PC-9 (cell line): ENCODE data around the gene HELZ2. TPM values are rescaled to one million over a fixed set of nuclear protein-coding genes. Genes with fewer than 3 reads are reported as not detected.

ENCODE experiments used
- BruUV-seq: library from RNA; stranded (reverse); fragments of 400-500 nt; replicated peaks from 2 replicates; lab custom pipeline; 2021; lab: Mats Ljungman, UMichigan
- CTCF ChIA-PET: fragments of 300-600 bp; sonication (Branson Sonifier 250); formaldehyde crosslinking; loops from one replicate; lab custom pipeline; 2022; ENCODE audit warnings: antibody characterized with exemption; lab: Charles Lee
- POLR2A ChIA-PET: fragments of 300-600 bp; sonication (Branson Sonifier 250); formaldehyde crosslinking; loops from one replicate; lab custom pipeline; 2022; ENCODE audit warnings: antibody characterized with exemption; ENCODE audit not compliant: unreplicated experiment; lab: Charles Lee
- DNase-seq, 2 experiments: peaks; one replicate each; pipeline versions ENCODE4 v3.0.0 to v3.0.0-alpha.2; 2015 to 2022; ENCODE audit warnings: mixed read lengths in 1 of 2
- H2AFZ ChIP-seq: fragments of 200-600 bp; sonication (generic); 2 replicates; pipeline ENCODE4 v1.8.1; 2017; ENCODE audit warnings: antibody characterized with exemption
- H3F3A ChIP-seq: fragments of 200-600 bp; sonication (generic); 2 replicates; pipeline ENCODE4 v1.8.1; 2017; ENCODE audit warnings: antibody characterized with exemption, mild to moderate bottlenecking, low read depth; ENCODE audit not compliant: insufficient read depth
- H3K27ac ChIP-seq: fragments of 200-600 bp; sonication (generic); 2 replicates; pipeline ENCODE4 v1.6.1; 2016; ENCODE audit warnings: mixed run types
- H3K27me3 ChIP-seq: fragments of 200-600 bp; sonication (generic); 2 replicates; pipeline ENCODE4 v1.6.1; 2016; ENCODE audit warnings: low read depth, mixed run types; ENCODE audit not compliant: insufficient read depth
- H3K36me3 ChIP-seq: fragments of 200-600 bp; sonication (generic); 2 replicates; pipeline ENCODE4 v1.6.1; 2016; ENCODE audit warnings: low read depth, mixed run types
- H3K4me1 ChIP-seq: fragments of 200-600 bp; sonication (generic); replicated peaks from 2 replicates; pipeline ENCODE4 v1.6.1; 2016; ENCODE audit warnings: mixed run types; ENCODE audit not compliant: insufficient read depth
- H3K4me2 ChIP-seq: fragments of 200-600 bp; sonication (generic); 2 replicates; pipeline ENCODE4 v1.6.1; 2017; ENCODE audit warnings: mixed run types
- H3K4me3 ChIP-seq: fragments of 200-600 bp; sonication (generic); 2 replicates; pipeline ENCODE4 v1.6.1; 2016; ENCODE audit warnings: mixed run types
- H3K79me2 ChIP-seq: fragments of 200-600 bp; sonication (generic); 2 replicates; pipeline ENCODE4 v1.6.1; 2017; ENCODE audit warnings: low read depth, mixed run types
- H3K9me2 ChIP-seq: fragments of 200-600 bp; sonication (generic); 2 replicates; pipeline ENCODE4 v1.8.1; 2017; ENCODE audit warnings: mild to moderate bottlenecking; ENCODE audit not compliant: insufficient read depth
- H3K9me3 ChIP-seq: fragments of 200-600 bp; sonication (generic); 2 replicates; pipeline ENCODE4 v1.8.1; 2016; ENCODE audit warnings: low read depth; ENCODE audit not compliant: insufficient read depth
- H4K20me1 ChIP-seq: fragments of 200-600 bp; sonication (generic); 2 replicates; pipeline ENCODE4 v1.8.1; 2017; ENCODE audit not compliant: insufficient read depth
- CTCF ChIP-seq: fragments of 200-600 bp; sonication (generic); conservative IDR thresholded peaks from 2 replicates; pipeline ENCODE4 v1.6.1; 2017; ENCODE audit warnings: mixed run types, antibody characterized with exemption, mild to moderate bottlenecking, moderate library complexity
- EZH2 ChIP-seq: fragments of 200-600 bp; sonication (generic); IDR thresholded peaks from 2 replicates; pipeline ENCODE4 v1.8.0; 2017; ENCODE audit warnings: antibody characterized with exemption, low read depth
- intact Hi-C: fragments of 100-400 bp; cut with micrococcal nuclease; formaldehyde crosslinking; loops from one replicate; pipeline ENCODE4 v1.10.0; 2022; ENCODE audit not compliant: unreplicated experiment
- total RNA-seq: library from RNA; stranded (reverse); gene quantifications from 2 replicates; pipeline ENCODE4 v1.2.3, GENCODE V29; 2021

HELZ2 gene
- total RNA-seq, 1 experiment from 2014 or later = 33.7 TPM

- intact Hi-C loops = no loop called here
- no TSS peak for BruUV-seq
- CTCF ChIA-PET = no interaction called here
Measured at GRCh38 chr20:63542696-63543095, 31.3 kb downstream of the HELZ2 start.

GRCh38 chr20:63542031-63542559 lies 31.9 kb downstream of the HELZ2 start:
- Histone ChIP-seq H3K27me3 (no peaks in the 10 kb centered on the region), H3K27ac (peak overlapping the region; percentile 28), H3K4me1 (peaks cover 66% of the 10 kb centered on the region), H4K20me1 (no peaks in the 10 kb centered on the region), H3K9me3 (no peaks in the 10 kb centered on the region), H2AFZ (no peak overlapping the region), H3K79me2 (no peaks in the 10 kb centered on the region), H3K4me3 (peak overlapping the region; percentile 48), H3K9me2 (no peaks in the 10 kb centered on the region), H3K36me3 (no peaks in the 10 kb centered on the region), H3F3A (peaks cover 33% of the 10 kb centered on the region; the same call in 1 of the 2 replicates), H3K4me2 (peak overlapping the region; percentile 97)
- CTCF ChIA-PET = no interaction called here
- TSS peak; percentile 40 for BruUV-seq
- POLR2A ChIA-PET = interaction anchor here (0.6 kb wide), 2 partner anchors 169 to 521 kb away, joined by 4 to 11 read pairs; partner anchors contain the start of gene TCEA2
- peak; percentile 63 for DNase-seq
- intact Hi-C loops = no loop called here
- TF ChIP-seq CTCF = no peak
- TF ChIP-seq EZH2 = no peak

More at GRCh38 chr20:63542696-63543095, 31.3 kb downstream of the HELZ2 start:
- peak overlapping the region; percentile 97 for H3K4me2 ChIP-seq
- H3K27ac ChIP-seq = no peak overlapping the region; the same call in 1 of the 2 replicates
- no peaks in the 10 kb centered on the region for H4K20me1 ChIP-seq
- no peaks in the 10 kb centered on the region for H3K27me3 ChIP-seq
- no peaks in the 10 kb centered on the region for H3K9me2 ChIP-seq
- no peaks in the 10 kb centered on the region for H3K9me3 ChIP-seq
- no peak for DNase-seq
- TF ChIP-seq CTCF = no peak
- no peak for TF ChIP-seq EZH2
- H2AFZ ChIP-seq = no peak overlapping the region
- H3K36me3 ChIP-seq = no peaks in the 10 kb centered on the region
- H3K4me3 ChIP-seq = peak overlapping the region; percentile 48; the same call in 1 of the 2 replicates
- H3K79me2 ChIP-seq = no peaks in the 10 kb centered on the region
- peaks cover 71% of the 10 kb centered on the region for H3K4me1 ChIP-seq
- H3F3A ChIP-seq = peaks cover 33% of the 10 kb centered on the region; the same call in 1 of the 2 replicates
- POLR2A ChIA-PET = no interaction called here

GRCh38 chr20:63541371-63541770 lies 32.7 kb downstream of the HELZ2 start:
- H3K4me1 ChIP-seq = peaks cover 68% of the 10 kb centered on the region
- no peaks in the 10 kb centered on the region for H3K9me3 ChIP-seq
- H3F3A ChIP-seq = peaks cover 33% of the 10 kb centered on the region; the same call in 1 of the 2 replicates
- no peak overlapping the region for H3K27ac ChIP-seq
- no TSS peak for BruUV-seq
- no peak for TF ChIP-seq EZH2
- no peak for TF ChIP-seq CTCF
- H3K9me2 ChIP-seq = no peaks in the 10 kb centered on the region
- H3K27me3 ChIP-seq = no peaks in the 10 kb centered on the region
- no peaks in the 10 kb centered on the region for H3K36me3 ChIP-seq
- ChIA-PET POLR2A (interaction anchor here (0.6 kb wide), 1 partner anchor 170 kb away, joined by 11 read pairs; no protein-coding TSS in a partner anchor), CTCF (interaction anchor here (0.5 kb wide), 1 partner anchor 83 kb away, joined by 4 read pairs; no protein-coding TSS in a partner anchor)
- no peak for DNase-seq
- H3K79me2 ChIP-seq = peaks cover 6% of the 10 kb centered on the region; the same call in 1 of the 2 replicates
- peak overlapping the region; percentile 48 for H3K4me3 ChIP-seq
- intact Hi-C loops = no loop called here
- H3K4me2 ChIP-seq = peak overlapping the region; percentile 97
- H2AFZ ChIP-seq = no peak overlapping the region
- no peaks in the 10 kb centered on the region for H4K20me1 ChIP-seq
